GM12878 (cell line): ENCODE measurements around the gene MARS1. TPM values are rescaled to one million over a fixed set of nuclear protein-coding genes. Genes with fewer than 3 reads are reported as not detected.

Experiments used
- BHLHE40 ChIP-seq, 2 experiments: fragments of 450-650 bp in 1 of 2; IDR thresholded peaks; 2 replicates each; pipeline ENCODE4 v1.6.1; 2011 to 2017; ENCODE audit warnings: low read depth in 2 of 2, borderline replicate concordance in 1 of 2, improper control_type of control experiment in 1 of 2, low read length in 1 of 2, mild to moderate bottlenecking in 1 of 2
- CHD1 ChIP-seq: IDR thresholded peaks from 2 replicates; pipeline ENCODE4 v1.6.1; 2012; ENCODE audit warnings: low read depth, low read length, improper control_type of control experiment
- CREB1 ChIP-seq: IDR thresholded peaks from 2 replicates; pipeline ENCODE4 v1.6.1; 2012; ENCODE audit warnings: low read depth, mild to moderate bottlenecking, inconsistent platforms
- CREM ChIP-seq: IDR thresholded peaks from 2 replicates; pipeline ENCODE4 v1.6.1; 2014; ENCODE audit warnings: antibody characterized with exemption, low read depth
- EZH2 ChIP-seq: IDR thresholded peaks from 2 replicates; pipeline ENCODE4 v1.6.1; 2012; ENCODE audit warnings: low read depth, mild to moderate bottlenecking, control low read depth, inconsistent platforms, low read length, borderline replicate concordance; ENCODE audit not compliant: control insufficient read depth
- GABPA ChIP-seq: IDR thresholded peaks from 2 replicates; pipeline ENCODE4 v1.6.1; 2014; ENCODE audit warnings: antibody characterized with exemption, low read depth, mild to moderate bottlenecking, inconsistent platforms
- HCFC1 ChIP-seq: fragments of 150-350 bp; IDR thresholded peaks from 2 replicates; pipeline ENCODE4 v1.6.1; 2014; ENCODE audit warnings: low read length
- HDAC2 ChIP-seq: fragments of 200-600 bp; sonication (generic); IDR thresholded peaks from 2 replicates; pipeline ENCODE4 v1.6.1; 2017
- IRF3 ChIP-seq: fragments of 450-650 bp; IDR thresholded peaks from 2 replicates; pipeline ENCODE4 v1.6.1; 2014; ENCODE audit warnings: mild to moderate bottlenecking
- JUNB ChIP-seq: IDR thresholded peaks from 2 replicates; pipeline ENCODE4 v1.6.1; 2016; ENCODE audit warnings: antibody characterized with exemption, mild to moderate bottlenecking
- NFXL1 ChIP-seq: fragments of 450-650 bp; IDR thresholded peaks from 2 replicates; pipeline ENCODE4 v1.6.1; 2017; ENCODE audit warnings: antibody characterized with exemption, mild to moderate bottlenecking, borderline replicate concordance
- RELA ChIP-seq: fragments of 450-650 bp; IDR thresholded peaks from 2 replicates; pipeline ENCODE4 v1.8.0; 2014; ENCODE audit warnings: borderline replicate concordance; ENCODE audit not compliant: partially characterized antibody
- RUNX3 ChIP-seq: IDR thresholded peaks from 2 replicates; pipeline ENCODE4 v1.6.1; 2012; ENCODE audit warnings: low read length, inconsistent platforms
- SUPT20H ChIP-seq: IDR thresholded peaks from 2 replicates; pipeline ENCODE4 v1.6.1; 2011; ENCODE audit warnings: low read depth, mild to moderate bottlenecking, low read length, moderate library complexity, borderline replicate concordance; ENCODE audit not compliant: control insufficient read depth
- TARDBP ChIP-seq: IDR thresholded peaks from 2 replicates; pipeline ENCODE4 v1.6.1; 2016; ENCODE audit warnings: borderline replicate concordance
- ZNF274 ChIP-seq: IDR thresholded peaks from one replicate; pipeline ENCODE4 v1.8.0; 2011; ENCODE audit not compliant: insufficient read length, insufficient read depth
- ZNF622 ChIP-seq: fragments of 450-650 bp; IDR thresholded peaks from 2 replicates; pipeline ENCODE4 v1.6.1; 2017; ENCODE audit warnings: mild to moderate bottlenecking, inconsistent platforms
- polyA plus RNA-seq, 11 experiments: library from polyadenylated mRNA; depleted of rRNA in 4 of 11; unstranded in 6 of 11; stranded (reverse) in 5 of 11; fragments of >200 nt; fragmentation: Nextera tagmentation in 4 of 11; fragmentation: Illumina TruSeq in 1 of 11; extraction: Ambion mirVana in 4 of 11; extraction: Trizol in 1 of 11; gene quantifications; 1 replicate in 1 of 11; 2 replicates in 10 of 11; pipeline versions ENCODE4 v1.2.1 to v1.2.3, GENCODE V29; 2011 to 2016; ENCODE audit warnings: inconsistent platforms in 2 of 11, missing spikeins in 2 of 11, low read depth in 1 of 11
- total RNA-seq, 4 experiments: library from RNA; depleted of rRNA in 3 of 4; stranded (reverse); fragments of >200 nt in 3 of 4; fragmentation: Illumina TruSeq in 1 of 4; extraction: Trizol in 1 of 4; gene quantifications; 2 replicates each; pipeline versions ENCODE4 v1.2.1 to v1.2.3, GENCODE V29; 2013 to 2021
- TF ChIP-seq, protein P1 (sequence below): fragments of 450-650 bp; IDR thresholded peaks from 2 replicates; pipeline ENCODE4 v1.6.1; 2017; ENCODE audit warnings: low read depth, mild to moderate bottlenecking, moderate library complexity
- TF ChIP-seq, protein P2 (sequence below): fragments of 450-650 bp; formaldehyde crosslinking; IDR thresholded peaks from 2 replicates; pipeline ENCODE4 v1.4.0; 2020; ENCODE audit warnings: mild to moderate bottlenecking, moderate library complexity
- TF ChIP-seq, protein P3 (sequence below): fragments of 450-650 bp; IDR thresholded peaks from 2 replicates; pipeline ENCODE4 v1.6.1; 2016; ENCODE audit warnings: mild to moderate bottlenecking
- TF ChIP-seq, protein P4 (sequence below): IDR thresholded peaks from 2 replicates; pipeline ENCODE4 v1.6.1; 2011; ENCODE audit warnings: borderline replicate concordance, low read depth, mild to moderate bottlenecking, moderate library complexity, mixed read lengths, low read length; ENCODE audit not compliant: insufficient read depth; ENCODE audit errors: extremely low read length

Gene MARS1
- total and polyA plus RNA-seq, 10 of the 15 experiments (the other 5 are each of a cell fraction or from before 2014, with no cell fraction given) = 72.3 to 270 (median 153) TPM

GRCh38 chr12:57476162-57476992 is 11.5 kb upstream of the MARS1 start (continued):
- TF ChIP-seq, protein P1, sequence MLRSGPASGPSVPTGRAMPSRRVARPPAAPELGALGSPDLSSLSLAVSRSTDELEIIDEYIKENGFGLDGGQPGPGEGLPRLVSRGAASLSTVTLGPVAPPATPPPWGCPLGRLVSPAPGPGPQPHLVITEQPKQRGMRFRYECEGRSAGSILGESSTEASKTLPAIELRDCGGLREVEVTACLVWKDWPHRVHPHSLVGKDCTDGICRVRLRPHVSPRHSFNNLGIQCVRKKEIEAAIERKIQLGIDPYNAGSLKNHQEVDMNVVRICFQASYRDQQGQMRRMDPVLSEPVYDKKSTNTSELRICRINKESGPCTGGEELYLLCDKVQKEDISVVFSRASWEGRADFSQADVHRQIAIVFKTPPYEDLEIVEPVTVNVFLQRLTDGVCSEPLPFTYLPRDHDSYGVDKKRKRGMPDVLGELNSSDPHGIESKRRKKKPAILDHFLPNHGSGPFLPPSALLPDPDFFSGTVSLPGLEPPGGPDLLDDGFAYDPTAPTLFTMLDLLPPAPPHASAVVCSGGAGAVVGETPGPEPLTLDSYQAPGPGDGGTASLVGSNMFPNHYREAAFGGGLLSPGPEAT = peak; percentile 34; the same call in 1 of the 2 replicates
- TF ChIP-seq BHLHE40 (IDR thresholded peaks at IDR 0.05; ENCODE audit: borderline replicate concordance in 1 of 2, low read depth in 2 of 2, low read length in 1 of 2) (peak in 1 of 2 experiments; percentile 66; a peak in 1 of 4 replicates), JUNB (no peak), NFXL1 (no peak), HDAC2 (no peak), CREM (no peak), CREB1 (0 out of 2 replicates have a peak, but pooled peaks have one; percentile 52), IRF3 (no peak), SUPT20H (no peak), EZH2 (no peak), RUNX3 (peak; percentile 24; the same call in 1 of the 2 replicates), TARDBP (no peak), ZNF274 (no peak), RELA (no peak), ZNF622 (no peak), CHD1 (no peak), GABPA (no peak), HCFC1 (peak; percentile 32; the same call in 1 of the 2 replicates)
- TF ChIP-seq, protein P2, sequence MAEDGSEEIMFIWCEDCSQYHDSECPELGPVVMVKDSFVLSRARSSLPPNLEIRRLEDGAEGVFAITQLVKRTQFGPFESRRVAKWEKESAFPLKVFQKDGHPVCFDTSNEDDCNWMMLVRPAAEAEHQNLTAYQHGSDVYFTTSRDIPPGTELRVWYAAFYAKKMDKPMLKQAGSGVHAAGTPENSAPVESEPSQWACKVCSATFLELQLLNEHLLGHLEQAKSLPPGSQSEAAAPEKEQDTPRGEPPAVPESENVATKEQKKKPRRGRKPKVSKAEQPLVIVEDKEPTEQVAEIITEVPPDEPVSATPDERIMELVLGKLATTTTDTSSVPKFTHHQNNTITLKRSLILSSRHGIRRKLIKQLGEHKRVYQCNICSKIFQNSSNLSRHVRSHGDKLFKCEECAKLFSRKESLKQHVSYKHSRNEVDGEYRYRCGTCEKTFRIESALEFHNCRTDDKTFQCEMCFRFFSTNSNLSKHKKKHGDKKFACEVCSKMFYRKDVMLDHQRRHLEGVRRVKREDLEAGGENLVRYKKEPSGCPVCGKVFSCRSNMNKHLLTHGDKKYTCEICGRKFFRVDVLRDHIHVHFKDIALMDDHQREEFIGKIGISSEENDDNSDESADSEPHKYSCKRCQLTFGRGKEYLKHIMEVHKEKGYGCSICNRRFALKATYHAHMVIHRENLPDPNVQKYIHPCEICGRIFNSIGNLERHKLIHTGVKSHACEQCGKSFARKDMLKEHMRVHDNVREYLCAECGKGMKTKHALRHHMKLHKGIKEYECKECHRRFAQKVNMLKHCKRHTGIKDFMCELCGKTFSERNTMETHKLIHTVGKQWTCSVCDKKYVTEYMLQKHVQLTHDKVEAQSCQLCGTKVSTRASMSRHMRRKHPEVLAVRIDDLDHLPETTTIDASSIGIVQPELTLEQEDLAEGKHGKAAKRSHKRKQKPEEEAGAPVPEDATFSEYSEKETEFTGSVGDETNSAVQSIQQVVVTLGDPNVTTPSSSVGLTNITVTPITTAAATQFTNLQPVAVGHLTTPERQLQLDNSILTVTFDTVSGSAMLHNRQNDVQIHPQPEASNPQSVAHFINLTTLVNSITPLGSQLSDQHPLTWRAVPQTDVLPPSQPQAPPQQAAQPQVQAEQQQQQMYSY (CRISPR knock-in tag) = no peak
- TF ChIP-seq, protein P3, sequence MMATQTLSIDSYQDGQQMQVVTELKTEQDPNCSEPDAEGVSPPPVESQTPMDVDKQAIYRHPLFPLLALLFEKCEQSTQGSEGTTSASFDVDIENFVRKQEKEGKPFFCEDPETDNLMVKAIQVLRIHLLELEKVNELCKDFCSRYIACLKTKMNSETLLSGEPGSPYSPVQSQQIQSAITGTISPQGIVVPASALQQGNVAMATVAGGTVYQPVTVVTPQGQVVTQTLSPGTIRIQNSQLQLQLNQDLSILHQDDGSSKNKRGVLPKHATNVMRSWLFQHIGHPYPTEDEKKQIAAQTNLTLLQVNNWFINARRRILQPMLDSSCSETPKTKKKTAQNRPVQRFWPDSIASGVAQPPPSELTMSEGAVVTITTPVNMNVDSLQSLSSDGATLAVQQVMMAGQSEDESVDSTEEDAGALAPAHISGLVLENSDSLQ = peak; percentile 8; the same call in 1 of the 2 replicates
- TF ChIP-seq, protein P4, sequence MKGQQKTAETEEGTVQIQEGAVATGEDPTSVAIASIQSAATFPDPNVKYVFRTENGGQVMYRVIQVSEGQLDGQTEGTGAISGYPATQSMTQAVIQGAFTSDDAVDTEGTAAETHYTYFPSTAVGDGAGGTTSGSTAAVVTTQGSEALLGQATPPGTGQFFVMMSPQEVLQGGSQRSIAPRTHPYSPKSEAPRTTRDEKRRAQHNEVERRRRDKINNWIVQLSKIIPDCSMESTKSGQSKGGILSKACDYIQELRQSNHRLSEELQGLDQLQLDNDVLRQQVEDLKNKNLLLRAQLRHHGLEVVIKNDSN = no peak
